ENCODE data around the gene ITPKC. TPM values are rescaled to one million over a fixed set of nuclear protein-coding genes. Genes with fewer than 3 reads are reported as not detected.

ITPKC gene
- total RNA-seq, 2 donors from 2014 or later, result 15.2 to 15.6 TPM

DNA sequence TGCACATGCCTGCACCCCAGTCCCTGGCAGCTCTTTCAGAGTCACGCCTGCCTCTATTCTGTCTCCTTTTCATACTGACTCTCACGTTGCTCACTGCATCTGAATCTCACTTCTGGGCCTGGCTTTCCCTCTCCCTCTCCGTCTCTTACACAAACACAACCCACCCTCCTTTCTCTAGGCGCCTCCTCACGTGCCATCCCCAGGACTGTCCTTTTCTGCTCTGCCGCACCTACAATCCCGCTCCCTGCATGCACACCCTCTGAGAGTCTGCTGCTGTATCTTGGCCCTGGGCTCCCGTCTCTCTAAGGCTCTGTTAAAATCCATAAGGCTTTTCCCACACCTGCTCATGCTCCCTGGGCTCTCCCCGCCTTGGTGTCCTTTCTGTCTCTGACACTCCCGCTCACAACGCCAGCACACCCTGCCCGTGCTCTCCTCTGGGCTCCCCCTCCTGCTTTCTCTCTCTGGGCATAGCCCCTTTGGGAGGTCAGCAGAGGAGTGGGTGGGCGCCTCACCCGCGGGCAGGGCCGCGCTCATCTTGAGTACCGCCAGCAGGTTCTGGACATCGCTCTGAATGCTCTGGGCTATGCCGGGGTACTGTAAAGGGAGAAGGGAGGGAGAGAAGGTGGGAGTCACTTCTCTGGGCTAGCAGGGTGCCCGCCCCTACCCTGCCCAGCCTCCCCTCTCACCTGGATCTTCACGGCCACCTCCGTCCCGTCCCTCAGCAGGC, 13.7 kb upstream of the ITPKC start:
- no peak overlapping the region for H3K4me3 ChIP-seq

DNA sequence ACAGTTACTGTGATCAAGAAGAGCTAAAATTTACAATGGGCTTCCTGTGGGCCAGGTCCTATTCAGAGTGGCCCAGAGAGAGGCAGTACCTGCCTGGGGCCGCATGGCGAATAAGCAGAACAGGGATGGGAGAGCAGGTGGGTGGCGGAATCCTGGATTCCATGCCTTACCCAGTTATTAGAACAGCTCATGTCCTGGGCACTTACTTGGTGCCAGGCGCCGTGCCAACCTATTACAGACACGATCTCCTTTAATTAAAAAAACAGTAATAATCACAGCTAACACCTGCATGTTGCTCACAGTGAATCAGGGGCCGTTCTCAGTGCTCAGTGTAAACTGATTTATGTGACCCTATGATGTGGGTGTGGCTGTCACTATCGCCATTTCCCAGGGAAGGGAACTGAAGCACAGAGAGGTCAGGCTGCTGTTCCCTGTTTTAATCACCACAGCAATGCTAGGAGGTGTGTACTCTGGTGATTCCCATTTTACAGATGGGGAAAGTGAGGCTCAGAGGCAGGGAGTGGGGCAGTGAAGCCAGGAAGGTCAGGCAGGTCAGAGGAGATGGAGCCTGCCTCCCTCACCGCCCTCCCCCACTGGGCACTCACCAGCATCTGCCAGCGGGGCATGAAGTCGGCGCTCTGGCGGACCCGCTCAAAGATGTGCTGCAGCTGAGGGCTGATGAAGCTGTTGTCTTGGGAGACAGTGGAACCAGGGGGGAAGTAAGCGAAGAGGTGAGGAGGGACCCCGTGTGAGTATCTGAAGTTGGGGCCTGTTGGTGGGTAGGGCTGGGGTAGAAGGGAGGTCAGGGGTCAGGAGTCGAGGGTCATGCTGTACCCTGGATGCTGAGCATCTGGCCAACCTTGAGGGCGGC, 12.2 kb upstream of the ITPKC start:
- Histone ChIP-seq H3K4me1 (peaks cover 0 to 20% of the 10 kb centered on the region in 2 donors), H3K27me3 (no peaks in the 10 kb centered on the region), H3K27ac (peak overlapping the region; percentile 78 to 81), H3K9me3 (no peaks in the 10 kb centered on the region), H3K4me3 (no peak overlapping the region), H3K36me3 (peaks cover 59% of the 10 kb centered on the region)
- TF ChIP-seq, protein P1, sequence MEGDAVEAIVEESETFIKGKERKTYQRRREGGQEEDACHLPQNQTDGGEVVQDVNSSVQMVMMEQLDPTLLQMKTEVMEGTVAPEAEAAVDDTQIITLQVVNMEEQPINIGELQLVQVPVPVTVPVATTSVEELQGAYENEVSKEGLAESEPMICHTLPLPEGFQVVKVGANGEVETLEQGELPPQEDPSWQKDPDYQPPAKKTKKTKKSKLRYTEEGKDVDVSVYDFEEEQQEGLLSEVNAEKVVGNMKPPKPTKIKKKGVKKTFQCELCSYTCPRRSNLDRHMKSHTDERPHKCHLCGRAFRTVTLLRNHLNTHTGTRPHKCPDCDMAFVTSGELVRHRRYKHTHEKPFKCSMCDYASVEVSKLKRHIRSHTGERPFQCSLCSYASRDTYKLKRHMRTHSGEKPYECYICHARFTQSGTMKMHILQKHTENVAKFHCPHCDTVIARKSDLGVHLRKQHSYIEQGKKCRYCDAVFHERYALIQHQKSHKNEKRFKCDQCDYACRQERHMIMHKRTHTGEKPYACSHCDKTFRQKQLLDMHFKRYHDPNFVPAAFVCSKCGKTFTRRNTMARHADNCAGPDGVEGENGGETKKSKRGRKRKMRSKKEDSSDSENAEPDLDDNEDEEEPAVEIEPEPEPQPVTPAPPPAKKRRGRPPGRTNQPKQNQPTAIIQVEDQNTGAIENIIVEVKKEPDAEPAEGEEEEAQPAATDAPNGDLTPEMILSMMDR (IDR thresholded peaks at IDR 0.05), result no peak
- no peak for DNase-seq (ENCODE audit: low spot score)

More for the DNA sequence above, 13.7 kb upstream of the ITPKC start:
- H3K27me3 ChIP-seq, result no peaks in the 10 kb centered on the region
- peaks cover 49% of the 10 kb centered on the region for H3K36me3 ChIP-seq
- peak overlapping the region; percentile 40 to 51 for H3K27ac ChIP-seq
- DNase-seq (ENCODE audit: low spot score), result no peak
- TF ChIP-seq, protein P1 (IDR thresholded peaks at IDR 0.05), result no peak
- H3K9me3 ChIP-seq, result no peaks in the 10 kb centered on the region
- H3K4me1 ChIP-seq, result peaks cover 0 to 20% of the 10 kb centered on the region in 2 donors

DNA sequence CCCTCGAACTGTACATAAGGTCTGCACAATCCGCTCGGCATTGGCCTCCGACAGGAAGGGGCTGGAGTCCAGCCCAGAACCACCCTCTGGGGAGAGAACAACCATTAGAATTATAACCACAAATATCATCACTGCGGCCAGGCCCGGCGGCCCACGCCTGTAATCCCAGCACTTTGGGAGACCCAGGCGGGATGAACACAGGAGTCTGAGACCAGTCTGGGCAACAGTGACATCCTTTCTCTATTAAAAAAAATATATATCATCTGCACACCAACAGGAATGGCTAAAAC, 11.6 kb upstream of the ITPKC start:
- DNase-seq (ENCODE audit: low spot score), result no peak

DNA sequence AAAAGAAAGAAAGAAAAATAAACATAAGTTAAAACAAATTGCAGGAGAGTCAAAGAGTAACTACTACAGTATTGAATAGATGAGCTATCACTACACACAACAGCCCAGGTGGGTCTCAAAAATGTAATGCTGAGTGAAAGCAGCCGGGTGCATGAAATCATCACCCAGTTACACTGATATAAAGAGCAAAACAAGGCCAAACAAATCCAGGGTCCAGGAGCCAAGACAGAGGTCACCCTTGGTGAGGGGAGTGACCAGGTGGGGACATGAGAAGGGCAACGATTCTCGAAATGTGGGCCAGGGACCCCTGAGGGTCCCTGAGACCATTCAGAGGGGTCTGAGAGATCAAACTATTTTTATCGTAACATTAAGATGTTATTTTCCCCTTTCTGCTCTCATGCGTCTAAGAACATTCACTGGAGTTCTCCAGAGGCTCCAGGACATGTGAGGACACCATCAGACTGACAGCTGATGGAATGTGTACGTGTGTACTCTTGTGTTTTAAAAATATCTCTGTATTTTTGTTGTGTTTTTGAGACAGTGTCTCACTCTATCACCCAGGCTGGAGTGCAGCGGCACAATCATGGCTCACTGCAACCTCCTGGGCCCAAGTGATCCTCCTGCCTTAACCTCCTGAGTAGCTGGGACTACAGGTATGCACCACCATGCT, 10.8 kb upstream of the ITPKC start:
- peak overlapping the region; percentile 78 to 81 for H3K27ac ChIP-seq

More for the DNA sequence above, 11.6 kb upstream of the ITPKC start:
- no peaks in the 10 kb centered on the region for H3K27me3 ChIP-seq
- no peak overlapping the region for H3K4me3 ChIP-seq
- H3K4me1 ChIP-seq, result peaks cover 0 to 20% of the 10 kb centered on the region in 2 donors
- peak overlapping the region; percentile 78 to 81 for H3K27ac ChIP-seq
- TF ChIP-seq, protein P1 (IDR thresholded peaks at IDR 0.05), result no peak
- peaks cover 60% of the 10 kb centered on the region for H3K36me3 ChIP-seq
- H3K9me3 ChIP-seq, result no peaks in the 10 kb centered on the region

DNA sequence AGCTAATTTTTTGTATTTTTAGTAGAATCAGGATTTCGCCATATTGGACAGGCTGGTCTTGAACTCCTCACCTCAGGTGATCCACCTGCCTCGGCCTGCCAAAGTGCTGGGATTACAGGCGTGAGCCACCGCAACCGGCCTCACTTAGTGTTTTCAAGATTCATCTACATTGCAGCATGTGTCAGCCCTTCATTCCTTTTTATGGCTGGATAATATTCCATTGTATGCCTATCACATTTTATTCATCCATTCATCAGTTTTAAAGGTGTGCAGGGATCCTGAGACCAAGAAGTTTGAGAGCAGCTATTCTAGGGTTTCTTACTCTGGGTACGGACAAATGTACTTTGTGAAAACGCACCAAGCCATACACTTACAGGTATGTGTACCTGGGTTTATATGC, 9.3 kb upstream of the ITPKC start:
- Histone ChIP-seq H3K4me3 (no peak overlapping the region), H3K36me3 (peaks cover 46% of the 10 kb centered on the region), H3K27ac (peak overlapping the region in 1 of 2 donors; percentile 78), H3K9me3 (no peaks in the 10 kb centered on the region), H3K4me1 (peaks cover 0 to 20% of the 10 kb centered on the region in 2 donors), H3K27me3 (no peaks in the 10 kb centered on the region)
- TF ChIP-seq, protein P1 (IDR thresholded peaks at IDR 0.05), result no peak
- DNase-seq (ENCODE audit: low spot score), result no peak

More for the DNA sequence above, 10.8 kb upstream of the ITPKC start:
- H3K4me1 ChIP-seq, result peaks cover 0 to 20% of the 10 kb centered on the region in 2 donors
- peaks cover 60% of the 10 kb centered on the region for H3K36me3 ChIP-seq
- H3K9me3 ChIP-seq, result no peaks in the 10 kb centered on the region
- no peak for DNase-seq (ENCODE audit: low spot score)
- H3K27me3 ChIP-seq, result no peaks in the 10 kb centered on the region
- H3K4me3 ChIP-seq, result no peak overlapping the region
- TF ChIP-seq, protein P1 (IDR thresholded peaks at IDR 0.05), result no peak

All from right atrium auricular region (tissue), 2 donors.